Ishikawa (cell line): Measurements from ENCODE around the gene SS18L1.

ENCODE experiments used
- CEBPB ChIP-seq: IDR thresholded peaks from 2 replicates; pipeline ENCODE4 v1.6.1; 2012
- EP300 ChIP-seq: IDR thresholded peaks from 2 replicates; pipeline ENCODE4 v1.6.1; 2012; ENCODE audit warnings: borderline replicate concordance
- FOXM1 ChIP-seq: IDR thresholded peaks from 2 replicates; pipeline ENCODE4 v1.6.1; 2012; ENCODE audit warnings: low read depth, borderline replicate concordance
- NFIC ChIP-seq: IDR thresholded peaks from 2 replicates; pipeline ENCODE4 v1.6.1; 2012
- RAD21 ChIP-seq: IDR thresholded peaks from 2 replicates; pipeline ENCODE4 v1.6.1; 2012; ENCODE audit warnings: low read depth
- REST ChIP-seq: IDR thresholded peaks from 2 replicates; pipeline ENCODE4 v1.6.1; 2012; ENCODE audit warnings: low read depth, mild to moderate bottlenecking
- TAF1 ChIP-seq: IDR thresholded peaks from 2 replicates; pipeline ENCODE4 v1.6.1; 2012; ENCODE audit warnings: low read depth, mild to moderate bottlenecking
- TCF12 ChIP-seq: IDR thresholded peaks from 2 replicates; pipeline ENCODE4 v1.6.1; 2012; ENCODE audit warnings: low read depth
- YY1 ChIP-seq: IDR thresholded peaks from 2 replicates; pipeline ENCODE4 v1.6.1; 2012; ENCODE audit warnings: low read depth
- ZBTB7A ChIP-seq: IDR thresholded peaks from 2 replicates; pipeline ENCODE4 v1.6.1; 2012; ENCODE audit warnings: low read depth
- TF ChIP-seq, protein P1 (sequence below): IDR thresholded peaks from 2 replicates; pipeline ENCODE4 v1.6.1; 2012
- TF ChIP-seq, protein P2 (sequence below): IDR thresholded peaks from 2 replicates; pipeline ENCODE4 v1.6.1; 2012

DNA sequence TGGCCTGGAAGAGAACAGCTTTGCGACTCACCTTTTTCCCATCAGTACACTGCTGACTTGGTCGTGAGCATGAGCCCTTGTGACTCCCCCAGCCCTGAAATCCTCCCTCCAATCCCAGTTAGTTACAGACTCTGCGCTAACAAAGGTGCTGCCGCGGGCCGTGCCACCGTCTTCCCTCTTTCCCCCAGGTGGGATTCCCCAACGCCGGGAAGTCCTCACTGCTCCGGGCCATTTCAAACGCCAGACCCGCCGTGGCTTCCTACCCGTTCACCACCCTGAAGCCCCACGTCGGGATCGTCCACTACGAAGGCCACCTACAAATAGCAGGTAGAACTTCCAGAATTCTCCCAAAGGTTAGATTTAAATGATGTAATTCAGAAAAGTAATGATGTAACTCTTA, 55.4 kb downstream of the SS18L1 start:
- TF ChIP-seq FOXM1 (no peak), RAD21 (no peak), REST (no peak), YY1 (no peak), TCF12 (no peak), EP300 (no peak), CEBPB (no peak), NFIC (no peak), ZBTB7A (no peak), TAF1 (no peak)
- TF ChIP-seq, protein P1, sequence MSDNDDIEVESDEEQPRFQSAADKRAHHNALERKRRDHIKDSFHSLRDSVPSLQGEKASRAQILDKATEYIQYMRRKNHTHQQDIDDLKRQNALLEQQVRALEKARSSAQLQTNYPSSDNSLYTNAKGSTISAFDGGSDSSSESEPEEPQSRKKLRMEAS, result no peak
- TF ChIP-seq, protein P2, sequence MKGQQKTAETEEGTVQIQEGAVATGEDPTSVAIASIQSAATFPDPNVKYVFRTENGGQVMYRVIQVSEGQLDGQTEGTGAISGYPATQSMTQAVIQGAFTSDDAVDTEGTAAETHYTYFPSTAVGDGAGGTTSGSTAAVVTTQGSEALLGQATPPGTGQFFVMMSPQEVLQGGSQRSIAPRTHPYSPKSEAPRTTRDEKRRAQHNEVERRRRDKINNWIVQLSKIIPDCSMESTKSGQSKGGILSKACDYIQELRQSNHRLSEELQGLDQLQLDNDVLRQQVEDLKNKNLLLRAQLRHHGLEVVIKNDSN, result no peak
